OCI-LY1 (cell line): ENCODE results near the gene MUC7.
"Not testable (repeated sequence)": the region's sequence is repeated elsewhere in the genome, so short reads cannot be mapped to it uniquely, and the experiment has no call there.

ENCODE experiments used
- H2AFZ ChIP-seq: fragments of 200-600 bp; sonication (generic), shearing (Covaris generic); 2 replicates; pipeline ENCODE4 v1.6.0; 2014; ENCODE audit warnings: antibody characterized with exemption, mild to moderate bottlenecking, low read length
- H3F3A ChIP-seq: fragments of 200-600 bp; sonication (generic), shearing (Covaris generic); 2 replicates; pipeline ENCODE4 v1.6.0; 2014; ENCODE audit warnings: mild to moderate bottlenecking, antibody characterized with exemption, low read length, moderate library complexity; ENCODE audit not compliant: insufficient read depth
- H3K27ac ChIP-seq: fragments of 200-600 bp; sonication (generic); 2 replicates; pipeline ENCODE4 v1.5.1; 2014; ENCODE audit warnings: low read length, mixed run types, mild to moderate bottlenecking, low read depth; ENCODE audit not compliant: poor library complexity, severe bottlenecking
- H3K27me3 ChIP-seq: fragments of 200-600 bp; sonication (generic); 2 replicates; pipeline ENCODE4 v1.6.0; 2014; ENCODE audit warnings: antibody characterized with exemption, mild to moderate bottlenecking, low read length, moderate library complexity; ENCODE audit not compliant: insufficient read depth
- H3K36me3 ChIP-seq: fragments of 200-600 bp; sonication (generic); 2 replicates; pipeline ENCODE4 v1.6.1; 2014; ENCODE audit warnings: mild to moderate bottlenecking, antibody characterized with exemption, low read length, moderate library complexity, mixed read lengths; ENCODE audit not compliant: insufficient read depth
- H3K4me1 ChIP-seq: fragments of 200-600 bp; sonication (generic); 2 replicates; pipeline ENCODE4 v1.5.1; 2014; ENCODE audit warnings: mild to moderate bottlenecking, low read length, moderate library complexity; ENCODE audit not compliant: insufficient read depth, severe bottlenecking
- H3K4me2 ChIP-seq: fragments of 200-600 bp; sonication (generic), shearing (Covaris generic); 2 replicates; pipeline ENCODE4 v1.6.1; 2014; ENCODE audit warnings: low read length
- H3K4me3 ChIP-seq: fragments of 200-600 bp; sonication (generic); 2 replicates; pipeline ENCODE4 v1.5.1; 2014; ENCODE audit warnings: low read length, low read depth, mild to moderate bottlenecking, mixed read lengths; ENCODE audit not compliant: poor library complexity, severe bottlenecking
- H3K79me2 ChIP-seq: fragments of 200-600 bp; shearing (Covaris generic); 2 replicates; pipeline ENCODE4 v1.6.1; 2016; ENCODE audit warnings: mixed run types, low read length, mixed read lengths; ENCODE audit not compliant: insufficient read depth
- H3K9ac ChIP-seq: fragments of 200-600 bp; sonication (generic), shearing (Covaris generic); 2 replicates; pipeline ENCODE4 v1.6.1; 2014; ENCODE audit warnings: mild to moderate bottlenecking, low read length, mixed read lengths
- H3K9me2 ChIP-seq: fragments of 200-600 bp; sonication (generic), shearing (Covaris generic); 2 replicates; pipeline ENCODE4 v1.6.1; 2014; ENCODE audit warnings: low read depth, mild to moderate bottlenecking, low read length, mixed read lengths
- H3K9me3 ChIP-seq: fragments of 200-600 bp; shearing (Covaris generic); 2 replicates; pipeline ENCODE4 v1.6.1; 2014; ENCODE audit warnings: low read length, mixed read lengths
- H4K20me1 ChIP-seq: fragments of 200-600 bp; sonication (generic), shearing (Covaris generic); 2 replicates; pipeline ENCODE4 v1.6.0; 2016; ENCODE audit warnings: mild to moderate bottlenecking, low read length; ENCODE audit not compliant: insufficient read depth
- EZH2 ChIP-seq: fragments of 200-600 bp; sonication (generic), shearing (Covaris generic); IDR thresholded peaks from 2 replicates; pipeline ENCODE4 v1.8.0; 2017; ENCODE audit warnings: borderline replicate concordance, mixed run types, mild to moderate bottlenecking, antibody characterized with exemption, low read length, moderate library complexity, mixed read lengths
- TF ChIP-seq, protein P1 (sequence below): fragments of 200-600 bp; sonication (generic), shearing (Covaris generic); IDR thresholded peaks from 2 replicates; pipeline ENCODE4 v1.5.1; 2017; ENCODE audit warnings: mild to moderate bottlenecking, antibody characterized with exemption, low read length, moderate library complexity, mixed read lengths

The MUC7 gene

DNA sequence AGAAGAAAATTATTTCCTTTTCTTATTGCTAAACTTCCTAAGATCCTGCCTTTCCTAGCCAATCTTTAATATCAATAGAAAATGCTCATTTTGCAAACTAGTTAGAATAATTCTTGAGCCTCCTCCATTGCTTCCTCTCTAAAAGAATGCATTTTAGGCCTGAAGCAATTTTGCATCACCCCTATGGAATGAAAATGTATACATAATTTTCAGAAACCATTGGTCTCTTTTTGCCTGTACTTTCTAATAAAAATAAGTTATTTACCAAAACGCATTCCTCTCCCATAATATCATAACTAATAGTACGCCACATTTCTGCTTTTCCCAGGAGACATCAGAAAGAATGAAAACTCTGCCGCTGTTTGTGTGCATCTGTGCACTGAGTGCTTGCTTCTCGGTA is 1.7 kb downstream of the MUC7 start:
- Histone ChIP-seq H3K4me3 (no peak overlapping the region), H2AFZ (no peak overlapping the region), H3K9ac (no peak overlapping the region), H3K9me2 (no peaks in the 10 kb centered on the region), H3K36me3 (no peaks in the 10 kb centered on the region), H3K9me3 (no peaks in the 10 kb centered on the region), H3K27ac (no peak overlapping the region), H3K79me2 (no peaks in the 10 kb centered on the region), H3F3A (no peaks in the 10 kb centered on the region), H3K27me3 (no peaks in the 10 kb centered on the region), H3K4me1 (no peaks in the 10 kb centered on the region), H4K20me1 (no peaks in the 10 kb centered on the region), H3K4me2 (no peak overlapping the region)
- TF ChIP-seq EZH2: no peak
- TF ChIP-seq, protein P1, sequence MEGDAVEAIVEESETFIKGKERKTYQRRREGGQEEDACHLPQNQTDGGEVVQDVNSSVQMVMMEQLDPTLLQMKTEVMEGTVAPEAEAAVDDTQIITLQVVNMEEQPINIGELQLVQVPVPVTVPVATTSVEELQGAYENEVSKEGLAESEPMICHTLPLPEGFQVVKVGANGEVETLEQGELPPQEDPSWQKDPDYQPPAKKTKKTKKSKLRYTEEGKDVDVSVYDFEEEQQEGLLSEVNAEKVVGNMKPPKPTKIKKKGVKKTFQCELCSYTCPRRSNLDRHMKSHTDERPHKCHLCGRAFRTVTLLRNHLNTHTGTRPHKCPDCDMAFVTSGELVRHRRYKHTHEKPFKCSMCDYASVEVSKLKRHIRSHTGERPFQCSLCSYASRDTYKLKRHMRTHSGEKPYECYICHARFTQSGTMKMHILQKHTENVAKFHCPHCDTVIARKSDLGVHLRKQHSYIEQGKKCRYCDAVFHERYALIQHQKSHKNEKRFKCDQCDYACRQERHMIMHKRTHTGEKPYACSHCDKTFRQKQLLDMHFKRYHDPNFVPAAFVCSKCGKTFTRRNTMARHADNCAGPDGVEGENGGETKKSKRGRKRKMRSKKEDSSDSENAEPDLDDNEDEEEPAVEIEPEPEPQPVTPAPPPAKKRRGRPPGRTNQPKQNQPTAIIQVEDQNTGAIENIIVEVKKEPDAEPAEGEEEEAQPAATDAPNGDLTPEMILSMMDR: no peak

DNA sequence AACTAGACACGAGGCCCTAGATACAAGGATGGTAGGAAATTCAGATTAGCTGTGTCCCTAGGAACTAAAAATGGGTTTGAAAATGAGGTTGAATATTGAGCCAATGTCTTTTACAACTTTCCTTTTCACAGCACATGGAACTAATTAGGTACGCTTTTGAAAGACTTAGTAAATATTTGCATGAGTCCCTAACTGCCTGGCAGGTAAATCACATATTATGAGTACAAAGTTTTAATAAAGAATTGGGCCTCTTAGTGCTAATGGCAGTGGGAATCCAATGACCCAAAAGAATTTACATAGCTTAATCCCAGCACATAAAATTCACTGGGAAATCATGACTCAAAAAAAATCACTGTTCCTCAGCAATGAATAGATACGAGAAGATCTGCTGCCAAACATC is 16.8 kb downstream of the MUC7 start:
- H3K4me2 ChIP-seq: no peak overlapping the region
- H3K9me2 ChIP-seq: no peaks in the 10 kb centered on the region
- no peak overlapping the region for H3K4me3 ChIP-seq
- no peaks in the 10 kb centered on the region for H3F3A ChIP-seq
- H3K27me3 ChIP-seq: no peaks in the 10 kb centered on the region
- H3K4me1 ChIP-seq: peaks cover 3% of the 10 kb centered on the region
- H3K36me3 ChIP-seq: no peaks in the 10 kb centered on the region
- no peak for TF ChIP-seq EZH2
- TF ChIP-seq, protein P1: no peak
- no peak overlapping the region for H2AFZ ChIP-seq
- H3K79me2 ChIP-seq: no peaks in the 10 kb centered on the region
- H3K9me3 ChIP-seq: no peaks in the 10 kb centered on the region
- no peak overlapping the region for H3K27ac ChIP-seq
- no peaks in the 10 kb centered on the region for H4K20me1 ChIP-seq
- no peak overlapping the region for H3K9ac ChIP-seq

DNA sequence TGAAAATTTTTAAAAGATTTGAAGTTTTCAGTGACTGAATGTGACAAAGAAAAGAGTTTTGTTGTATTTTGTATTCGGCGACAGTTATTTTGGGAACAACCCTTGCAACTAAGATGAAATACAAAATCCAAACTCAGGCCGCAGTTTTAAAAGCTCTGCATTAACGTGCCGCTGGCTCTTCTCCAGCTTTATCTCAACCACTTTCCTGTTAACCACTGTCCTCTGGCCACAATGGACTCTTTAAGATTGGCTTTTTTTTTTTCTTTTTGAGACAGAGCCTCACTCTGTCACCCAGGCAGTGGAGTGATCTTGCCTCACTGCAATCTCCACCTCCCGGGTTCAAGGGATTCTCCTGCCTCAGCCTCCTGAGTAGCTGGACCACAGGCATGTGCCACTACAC is 24.2 kb downstream of the MUC7 start:
- no peak overlapping the region for H3K4me2 ChIP-seq
- H3K27me3 ChIP-seq: no peaks in the 10 kb centered on the region
- no peaks in the 10 kb centered on the region for H3K4me1 ChIP-seq
- H3K79me2 ChIP-seq: no peaks in the 10 kb centered on the region
- H3K27ac ChIP-seq: no peak overlapping the region
- H3K4me3 ChIP-seq: no peak overlapping the region
- H3K9me2 ChIP-seq: no peaks in the 10 kb centered on the region
- no peak overlapping the region for H3K9ac ChIP-seq
- no peaks in the 10 kb centered on the region for H3F3A ChIP-seq
- H4K20me1 ChIP-seq: no peaks in the 10 kb centered on the region
- no peak for TF ChIP-seq EZH2
- TF ChIP-seq, protein P1: no peak
- no peaks in the 10 kb centered on the region for H3K9me3 ChIP-seq
- H2AFZ ChIP-seq: no peak overlapping the region
- no peaks in the 10 kb centered on the region for H3K36me3 ChIP-seq

- H3K9me2 ChIP-seq, H3K36me3 ChIP-seq, H3K79me2 ChIP-seq, H3K27ac ChIP-seq, H3K27me3 ChIP-seq, H3F3A ChIP-seq, H2AFZ ChIP-seq, H4K20me1 ChIP-seq, H3K4me1 ChIP-seq, H3K9ac ChIP-seq, H3K9me3 ChIP-seq, H3K4me2 ChIP-seq, H3K4me3 ChIP-seq: not testable (repeated sequence)
Observed at GRCh38 chr4:70501838-70502237, 29.8 kb downstream of the MUC7 start.
